DND-41 (cell line): Measurements from ENCODE around the gene EPHA8.

Experiments
- ATAC-seq: fragments of 200-7000 bp; cut with Tn5 transposase; 3 replicates; pipeline ENCODE4 v1.9.1; 2021; ENCODE audit warnings: low read depth; ENCODE audit not compliant: insufficient read depth
- DNase-seq: peaks from one replicate; pipeline ENCODE4 v3.0.0-alpha.2; 2020
- H2AFZ ChIP-seq: 2 replicates; pipeline ENCODE4 v1.6.0; 2012; ENCODE audit warnings: low read depth, low read length
- H3K27ac ChIP-seq: 2 replicates; pipeline ENCODE4 v1.5.1; 2012; ENCODE audit warnings: low read length, inconsistent platforms
- H3K27me3 ChIP-seq: fragments of 200-600 bp; sonication (generic); 2 replicates; pipeline ENCODE4 v1.6.0; 2012; ENCODE audit warnings: low read length, mild to moderate bottlenecking, inconsistent platforms; ENCODE audit not compliant: insufficient read depth, poor library complexity
- H3K36me3 ChIP-seq: 2 replicates; pipeline ENCODE4 v1.5.1; 2012; ENCODE audit warnings: low read length, inconsistent platforms; ENCODE audit not compliant: insufficient read depth
- H3K4me1 ChIP-seq: 2 replicates; pipeline ENCODE4 v1.5.1; 2012; ENCODE audit warnings: mild to moderate bottlenecking, low read length; ENCODE audit not compliant: insufficient read depth
- H3K4me2 ChIP-seq: 2 replicates; pipeline ENCODE4 v1.6.0; 2012; ENCODE audit warnings: mild to moderate bottlenecking, moderate library complexity, low read length, inconsistent platforms; ENCODE audit not compliant: insufficient read depth
- H3K4me3 ChIP-seq, 2 experiments: fragments of 200-600 bp in 1 of 2; shearing (Covaris generic) in 1 of 2; 2 replicates each; pipeline ENCODE4 v1.5.1; 2012 to 2016; ENCODE audit warnings: inconsistent platforms in 2 of 2, low read length in 2 of 2, mild to moderate bottlenecking in 2 of 2, low read depth in 1 of 2, moderate library complexity in 1 of 2
- H3K79me2 ChIP-seq: 2 replicates; pipeline ENCODE4 v1.6.0; 2012; ENCODE audit warnings: low read length, inconsistent platforms; ENCODE audit not compliant: insufficient read depth
- H3K9ac ChIP-seq: 2 replicates; pipeline ENCODE4 v1.6.0; 2012; ENCODE audit warnings: low read depth, mild to moderate bottlenecking, inconsistent platforms, low read length, moderate library complexity
- H3K9me3 ChIP-seq: 2 replicates; pipeline ENCODE4 v1.5.1; 2012; ENCODE audit warnings: low read length, moderate library complexity, mild to moderate bottlenecking, inconsistent platforms; ENCODE audit not compliant: insufficient read depth, severe bottlenecking
- H4K20me1 ChIP-seq: 2 replicates; pipeline ENCODE4 v1.6.0; 2012; ENCODE audit warnings: low read length; ENCODE audit not compliant: insufficient read depth
- CTCF ChIP-seq: IDR thresholded peaks from 2 replicates; pipeline ENCODE4 v1.5.1; 2012; ENCODE audit warnings: borderline replicate concordance, low read length, moderate library complexity, mild to moderate bottlenecking; ENCODE audit not compliant: poor library complexity, severe bottlenecking; ENCODE audit errors: extremely low read depth
- EZH2 ChIP-seq: IDR thresholded peaks from 3 replicates; pipeline ENCODE4 v1.6.1; 2012; ENCODE audit warnings: borderline replicate concordance, low read depth, mild to moderate bottlenecking, moderate library complexity, low read length, inconsistent platforms; ENCODE audit not compliant: severe bottlenecking

The EPHA8 gene

GRCh38 chr1:22600071-22600816 lies 37.0 kb downstream of the EPHA8 start:
- no peak for DNase-seq
- H3K27ac ChIP-seq: no peak overlapping the region
- H3K4me2 ChIP-seq: no peak overlapping the region

GRCh38 chr1:22600817-22601605 lies 37.7 kb downstream of the EPHA8 start:
- H4K20me1 ChIP-seq: 0 out of 2 replicates have a peak, but pooled peaks cover 7% of the 10 kb centered on the region
- H3K27ac ChIP-seq: no peak overlapping the region
- TF ChIP-seq EZH2 (no peak), CTCF (no peak)
- no peaks in the 10 kb centered on the region for H3K27me3 ChIP-seq
- no peak overlapping the region for H3K9ac ChIP-seq
- no peak overlapping the region for H2AFZ ChIP-seq
- no peaks in the 10 kb centered on the region for H3K36me3 ChIP-seq
- no peak overlapping the region for H3K4me2 ChIP-seq
- no peaks in the 10 kb centered on the region for H3K9me3 ChIP-seq
- H3K4me1 ChIP-seq: no peaks in the 10 kb centered on the region
- no peaks in the 10 kb centered on the region for H3K79me2 ChIP-seq
- ATAC-seq: no peak
- no peak for DNase-seq
- H3K4me3 ChIP-seq: no peak overlapping the region

More at GRCh38 chr1:22600071-22600816, 37.0 kb downstream of the EPHA8 start:
- Histone ChIP-seq H3K4me3 (no peak overlapping the region), H3K27me3 (no peaks in the 10 kb centered on the region), H3K9ac (no peak overlapping the region), H3K36me3 (no peaks in the 10 kb centered on the region), H3K79me2 (no peaks in the 10 kb centered on the region), H3K9me3 (no peaks in the 10 kb centered on the region), H3K4me1 (no peaks in the 10 kb centered on the region), H2AFZ (no peak overlapping the region), H4K20me1 (peaks cover 7% of the 10 kb centered on the region)
- TF ChIP-seq EZH2 (no peak), CTCF (no peak)
- no peak for ATAC-seq

- TF ChIP-seq EZH2 (no peak), CTCF (no peak)
- no peak for DNase-seq
These were observed 38.3 kb downstream of the EPHA8 start for GRCh38 chr1:22601610-22602009.

More at GRCh38 chr1:22601610-22602009, 38.3 kb downstream of the EPHA8 start:
- ATAC-seq: no peak
- H3K36me3 ChIP-seq: no peaks in the 10 kb centered on the region
- H3K4me3 ChIP-seq: no peak overlapping the region
- 0 out of 2 replicates have a peak, but pooled peaks cover 7% of the 10 kb centered on the region for H4K20me1 ChIP-seq
- H3K27me3 ChIP-seq: no peaks in the 10 kb centered on the region
- no peak overlapping the region for H2AFZ ChIP-seq
- H3K4me1 ChIP-seq: no peaks in the 10 kb centered on the region
- no peaks in the 10 kb centered on the region for H3K9me3 ChIP-seq
- no peaks in the 10 kb centered on the region for H3K79me2 ChIP-seq
- no peak overlapping the region for H3K27ac ChIP-seq
- no peak overlapping the region for H3K4me2 ChIP-seq
- no peak overlapping the region for H3K9ac ChIP-seq
